ENCODE data around the gene MED23.

DNA sequence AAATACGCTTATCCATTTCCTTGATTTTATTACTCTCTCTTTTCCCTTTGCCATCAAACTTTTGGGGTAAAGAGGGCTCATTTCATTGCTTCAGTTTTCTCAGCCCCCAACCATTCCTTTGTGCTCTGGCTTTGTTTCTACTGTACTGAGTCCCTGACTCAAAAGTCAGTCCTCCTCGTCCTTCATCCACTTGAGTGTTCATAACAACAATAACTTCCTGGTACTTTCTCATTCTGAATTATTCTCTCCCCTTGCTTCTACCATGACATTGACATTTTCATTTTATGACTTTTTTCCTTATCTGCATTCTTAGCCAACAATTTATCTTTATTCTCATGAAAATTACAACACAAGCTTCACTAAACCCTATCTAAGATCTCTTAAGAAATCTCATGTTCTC lies 10.0 kb upstream of the MED23 start:
- TF ChIP-seq POLR2AphosphoS5 (IDR thresholded peaks at IDR 0.05) (no peak), POLR2A (IDR thresholded peaks at IDR 0.05; ENCODE audit: low read depth) (no peak)
- TF ChIP-seq, protein P1, sequence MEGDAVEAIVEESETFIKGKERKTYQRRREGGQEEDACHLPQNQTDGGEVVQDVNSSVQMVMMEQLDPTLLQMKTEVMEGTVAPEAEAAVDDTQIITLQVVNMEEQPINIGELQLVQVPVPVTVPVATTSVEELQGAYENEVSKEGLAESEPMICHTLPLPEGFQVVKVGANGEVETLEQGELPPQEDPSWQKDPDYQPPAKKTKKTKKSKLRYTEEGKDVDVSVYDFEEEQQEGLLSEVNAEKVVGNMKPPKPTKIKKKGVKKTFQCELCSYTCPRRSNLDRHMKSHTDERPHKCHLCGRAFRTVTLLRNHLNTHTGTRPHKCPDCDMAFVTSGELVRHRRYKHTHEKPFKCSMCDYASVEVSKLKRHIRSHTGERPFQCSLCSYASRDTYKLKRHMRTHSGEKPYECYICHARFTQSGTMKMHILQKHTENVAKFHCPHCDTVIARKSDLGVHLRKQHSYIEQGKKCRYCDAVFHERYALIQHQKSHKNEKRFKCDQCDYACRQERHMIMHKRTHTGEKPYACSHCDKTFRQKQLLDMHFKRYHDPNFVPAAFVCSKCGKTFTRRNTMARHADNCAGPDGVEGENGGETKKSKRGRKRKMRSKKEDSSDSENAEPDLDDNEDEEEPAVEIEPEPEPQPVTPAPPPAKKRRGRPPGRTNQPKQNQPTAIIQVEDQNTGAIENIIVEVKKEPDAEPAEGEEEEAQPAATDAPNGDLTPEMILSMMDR (IDR thresholded peaks at IDR 0.05), result no peak

Measured in esophagus muscularis mucosa (tissue), 3 donors.